Kidney glomerular epithelial cell (primary cell): ENCODE results near the gene ATP9A.

ENCODE experiments used
- DNase-seq: peaks from one replicate; lab custom pipeline; 2025; lab: John Stamatoyannopoulos, UW

The ATP9A gene

GRCh38 chr20:51549474-51549873 lies 218.7 kb downstream of the ATP9A start:
- DNase-seq: no peak

- DNase-seq: no peak
These were observed 220.2 kb downstream of the ATP9A start for GRCh38 chr20:51547951-51548350.
